PC-3 (cell line): Measurements from ENCODE around the gene PAPOLB.

Experiments
- CTCF ChIP-seq: fragments of 300-600 bp; sonication (generic); conservative IDR thresholded peaks from 2 replicates; pipeline ENCODE4 v1.5.1; 2017; ENCODE audit warnings: antibody characterized with exemption, low read depth, mild to moderate bottlenecking, low read length
- EZH2phosphoT487 ChIP-seq: fragments of 300-600 bp; sonication (generic); IDR thresholded peaks from 2 replicates; pipeline ENCODE4 v1.6.1; 2018; ENCODE audit warnings: mild to moderate bottlenecking, antibody characterized with exemption, low read length, borderline replicate concordance

GRCh38 chr7:4886671-4887070 is 24.8 kb upstream of the PAPOLB start:
- TF ChIP-seq EZH2phosphoT487 (no peak), CTCF (no peak)
